Right kidney (tissue), 9 donors: ENCODE measurements around the gene ORMDL2.

ENCODE experiments used
- DNase-seq: peaks from one replicate; pipeline ENCODE4 v3.0.0-alpha.2; 2016
- long read RNA-seq, 8 donors: transcript quantifications; one replicate each; lab custom pipeline, GENCODE V29; 2026

Gene ORMDL2, protein sequence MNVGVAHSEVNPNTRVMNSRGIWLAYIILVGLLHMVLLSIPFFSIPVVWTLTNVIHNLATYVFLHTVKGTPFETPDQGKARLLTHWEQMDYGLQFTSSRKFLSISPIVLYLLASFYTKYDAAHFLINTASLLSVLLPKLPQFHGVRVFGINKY
- long read RNA-seq, donor 1, transcript ORMDL2-201 (4 exons, 2,141 nt) = major isoform, 23 of 32 reads
- long read RNA-seq, donor 1, partial matches to known transcripts = 6 of 32 reads
- long read RNA-seq, donor 1, other reads (novel, unspliced or antisense) = 0 of 32 reads
- long read RNA-seq, donor 2, transcript ORMDL2-201 (4 exons, 2,141 nt) = major isoform, 14 of 15 reads
- long read RNA-seq, donor 2, partial matches to known transcripts = 0 of 15 reads
- long read RNA-seq, donor 2, other reads (novel, unspliced or antisense) = 0 of 15 reads
- long read RNA-seq, donor 3, transcript ORMDL2-201 (4 exons, 2,141 nt) = major isoform, 8 of 8 reads
- long read RNA-seq, donor 3, partial matches to known transcripts = 0 of 8 reads
- long read RNA-seq, donor 3, other reads (novel, unspliced or antisense) = 0 of 8 reads
- long read RNA-seq, donor 4, transcript ORMDL2-201 (4 exons, 2,141 nt) = major isoform, 16 of 26 reads
- long read RNA-seq, donor 4, partial matches to known transcripts = 9 of 26 reads
- long read RNA-seq, donor 4, other reads (novel, unspliced or antisense) = 0 of 26 reads
- long read RNA-seq, donor 5, transcript ORMDL2-201 (4 exons, 2,141 nt) = major isoform, 21 of 31 reads
- long read RNA-seq, donor 5, partial matches to known transcripts = 9 of 31 reads
- long read RNA-seq, donor 5, other reads (novel, unspliced or antisense) = 0 of 31 reads
- long read RNA-seq, donor 6, transcript ORMDL2-201 (4 exons, 2,141 nt) = major isoform, 13 of 20 reads
- long read RNA-seq, donor 6, partial matches to known transcripts = 7 of 20 reads
- long read RNA-seq, donor 6, other reads (novel, unspliced or antisense) = 0 of 20 reads
- long read RNA-seq, donor 7, transcript ORMDL2-201 (4 exons, 2,141 nt) = major isoform, 18 of 28 reads
- long read RNA-seq, donor 7, partial matches to known transcripts = 10 of 28 reads
- long read RNA-seq, donor 7, other reads (novel, unspliced or antisense) = 0 of 28 reads
- long read RNA-seq, donor 8, transcript ORMDL2-201 (4 exons, 2,141 nt) = major isoform, 19 of 20 reads
- long read RNA-seq, donor 8, partial matches to known transcripts = 0 of 20 reads
- long read RNA-seq, donor 8, other reads (novel, unspliced or antisense) = 0 of 20 reads

DNA sequence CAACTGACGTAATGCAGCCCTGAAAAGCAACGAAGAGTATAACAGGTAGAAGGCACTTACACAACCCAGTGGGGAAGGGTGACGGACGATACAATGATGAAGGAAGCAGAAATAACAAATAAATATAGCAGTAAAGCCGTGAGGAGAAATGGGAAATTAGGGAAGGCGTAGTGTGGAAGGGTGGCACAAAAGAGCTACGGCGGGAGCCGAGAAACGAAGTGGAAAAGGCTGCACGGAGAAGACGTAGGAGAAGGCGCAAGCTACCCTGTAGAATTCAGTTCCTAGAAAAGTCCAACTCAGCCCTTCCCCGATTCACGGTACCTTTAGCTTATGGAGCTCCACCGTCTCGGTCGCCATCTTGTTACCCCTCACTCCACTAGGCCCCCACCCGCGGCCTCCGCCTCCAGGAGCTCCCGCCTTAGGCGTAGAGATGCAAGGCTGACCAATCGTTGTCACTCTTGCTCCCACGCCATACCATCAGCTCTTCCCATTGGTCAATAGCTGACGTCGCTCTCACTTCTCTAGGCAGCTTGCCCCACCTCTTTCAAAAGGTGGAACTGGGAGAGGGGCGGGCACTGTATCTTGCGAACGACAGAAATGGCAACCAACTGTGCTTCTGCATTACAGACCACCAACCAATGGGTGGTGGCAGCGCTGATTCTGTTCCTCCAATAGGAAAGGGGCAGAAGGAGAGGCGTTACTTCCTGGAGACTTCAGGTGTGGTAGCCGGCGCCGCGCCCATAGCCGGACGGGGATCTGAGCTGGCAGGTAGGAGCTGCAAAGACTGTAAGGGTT is at the start of gene ORMDL2, which contains the start of gene SARNP:
Gene ORMDL2 (plus strand): TSS at position 697 of the 795 bp plus-strand sequence. CDS start 959 bp downstream, outside the sequence.
Gene SARNP (minus strand): TSS at position 380 of the 795 bp plus-strand sequence. CDS start 23 bp downstream, at position 357.
- DNase-seq = peak; percentile 91

GRCh38 chr12:55771736-55772135 is 46.1 kb upstream of the ORMDL2 start:
- no peak for DNase-seq

- DNase-seq = no peak
These were observed 40.0 kb upstream of the ORMDL2 start for GRCh38 chr12:55777856-55778255.

DNA sequence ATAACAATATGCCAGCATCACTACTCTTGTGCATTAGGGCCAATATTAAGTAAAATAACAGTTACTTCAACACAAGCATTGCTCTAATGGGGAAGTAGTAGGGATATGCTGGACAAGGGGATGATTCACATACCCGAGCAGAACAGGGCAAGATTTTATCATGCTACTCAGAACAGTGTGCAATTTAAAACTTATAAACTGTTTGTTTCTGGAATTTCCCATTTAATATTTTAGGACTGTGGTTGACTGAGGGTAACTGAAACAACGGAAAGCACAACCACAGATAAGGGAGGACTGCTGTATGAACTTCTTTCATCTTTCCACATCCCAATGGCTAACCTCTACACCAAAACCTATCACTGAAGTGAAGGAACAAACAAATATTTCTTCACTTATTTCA is 37.2 kb upstream of the ORMDL2 start:
- no peak for DNase-seq

GRCh38 chr12:55788546-55788945 is 29.3 kb upstream of the ORMDL2 start:
- DNase-seq = peak; percentile 26

GRCh38 chr12:55789171-55789570 is 28.7 kb upstream of the ORMDL2 start:
- peak; percentile 6 for DNase-seq

- DNase-seq = no peak
These were observed 27.9 kb upstream of the ORMDL2 start for GRCh38 chr12:55789893-55790292.

DNA sequence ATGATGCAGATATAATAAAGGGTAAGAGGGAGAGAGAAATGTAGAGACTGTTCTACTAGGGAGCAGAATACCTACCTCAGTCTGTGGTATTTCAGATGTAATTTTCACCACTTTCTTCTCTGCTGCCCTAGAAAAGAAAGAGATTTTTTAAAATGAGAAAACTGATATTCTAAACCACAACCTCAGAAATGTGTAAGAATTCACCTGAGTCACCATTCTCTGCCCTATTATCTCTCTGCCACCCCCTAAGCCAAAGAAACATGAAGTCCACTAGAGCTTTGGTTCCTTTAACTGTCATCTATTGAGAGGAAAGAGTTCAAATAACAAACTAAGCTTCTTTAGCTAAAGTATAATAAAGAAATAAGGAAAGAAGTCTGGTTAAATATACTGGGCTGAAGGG is 21.9 kb upstream of the ORMDL2 start:
- no peak for DNase-seq

DNA sequence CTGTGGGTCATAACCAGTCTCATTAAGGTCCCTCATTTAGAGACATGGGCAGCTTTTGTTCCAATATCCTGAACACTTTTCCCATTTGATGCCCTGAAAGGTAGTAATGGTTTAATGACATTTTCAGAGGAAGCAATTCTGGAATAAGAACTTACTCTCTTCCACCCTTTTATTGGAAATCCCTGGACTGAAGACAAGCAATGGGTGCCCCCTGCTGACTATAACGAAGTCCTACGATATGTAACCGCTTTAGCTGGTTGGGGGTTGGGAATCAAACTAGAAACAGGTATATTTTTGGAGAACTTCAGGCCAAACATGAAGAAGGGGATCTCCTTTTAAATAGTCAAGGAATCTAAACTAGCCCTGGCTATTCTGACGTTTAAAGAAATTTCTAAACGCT is 20.8 kb upstream of the ORMDL2 start:
- peak; percentile 26 for DNase-seq

DNA sequence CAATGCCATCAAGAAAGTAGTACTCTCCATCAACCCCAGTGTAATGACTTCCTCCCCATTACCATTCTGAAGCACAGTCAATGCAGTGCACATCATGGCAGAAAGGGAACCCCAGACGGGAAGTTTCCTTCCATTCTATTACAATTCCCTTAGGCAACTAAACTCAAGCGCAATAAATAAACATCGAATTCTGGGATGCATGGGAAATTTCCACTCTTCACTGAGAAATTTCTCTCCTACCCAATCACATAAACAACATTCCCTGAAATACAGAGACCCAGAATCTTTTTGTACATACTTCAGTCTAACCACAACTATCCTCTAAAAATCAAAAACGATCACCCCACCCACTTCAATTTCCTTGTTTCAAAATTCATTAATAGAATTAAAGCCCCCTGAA is 20.3 kb upstream of the ORMDL2 start:
- no peak for DNase-seq

- no peak for DNase-seq
These were observed 10.9 kb upstream of the ORMDL2 start for GRCh38 chr12:55806982-55807381.

DNA sequence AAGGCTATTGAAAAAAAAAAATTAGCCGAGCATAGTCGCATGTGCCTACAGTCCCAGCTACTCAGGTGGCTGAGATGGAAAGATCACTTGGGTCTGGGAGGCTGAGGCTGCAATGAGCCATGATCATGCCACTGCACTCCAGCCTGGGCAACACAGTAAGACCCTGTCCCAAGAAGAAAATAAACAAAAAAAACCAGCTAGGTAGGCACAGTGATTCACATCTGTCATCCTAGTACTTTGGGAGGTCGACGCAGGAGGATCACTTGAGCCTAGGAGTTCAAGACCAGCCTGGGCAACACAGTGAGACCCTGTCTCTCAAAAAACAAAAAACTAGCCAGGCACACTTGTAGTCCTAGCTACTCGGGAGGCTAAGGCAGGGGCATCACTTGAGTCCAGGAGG is 8.6 kb upstream of the ORMDL2 start:
- no peak for DNase-seq

DNA sequence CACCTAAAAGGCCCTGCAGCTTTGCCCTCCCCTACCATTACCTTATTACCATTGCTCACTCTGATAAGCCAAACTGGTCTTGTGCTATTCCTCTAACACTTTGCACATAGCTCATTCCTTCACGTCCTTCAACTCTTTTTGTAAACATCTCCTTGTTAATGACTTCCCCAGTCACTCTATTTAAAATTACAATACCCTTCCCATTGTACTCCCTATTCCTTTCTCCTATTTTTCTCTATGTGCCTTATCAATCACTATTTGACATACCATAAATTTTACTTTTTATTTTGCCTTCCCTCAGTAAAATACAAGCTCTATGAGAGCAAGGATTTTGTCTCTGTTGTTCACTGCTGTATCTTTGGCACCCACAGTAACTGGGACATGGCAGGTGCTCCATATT is 5.8 kb upstream of the ORMDL2 start:
- DNase-seq = no peak

GRCh38 chr12:55814257-55814656 is 3.6 kb upstream of the ORMDL2 start:
- DNase-seq = no peak

- no peak for DNase-seq
These were observed 2.4 kb upstream of the ORMDL2 start for GRCh38 chr12:55815473-55815872.

GRCh38 chr12:55816881-55817344 is 928 bp upstream of the ORMDL2 start:
- DNase-seq = peak; percentile 64

DNA sequence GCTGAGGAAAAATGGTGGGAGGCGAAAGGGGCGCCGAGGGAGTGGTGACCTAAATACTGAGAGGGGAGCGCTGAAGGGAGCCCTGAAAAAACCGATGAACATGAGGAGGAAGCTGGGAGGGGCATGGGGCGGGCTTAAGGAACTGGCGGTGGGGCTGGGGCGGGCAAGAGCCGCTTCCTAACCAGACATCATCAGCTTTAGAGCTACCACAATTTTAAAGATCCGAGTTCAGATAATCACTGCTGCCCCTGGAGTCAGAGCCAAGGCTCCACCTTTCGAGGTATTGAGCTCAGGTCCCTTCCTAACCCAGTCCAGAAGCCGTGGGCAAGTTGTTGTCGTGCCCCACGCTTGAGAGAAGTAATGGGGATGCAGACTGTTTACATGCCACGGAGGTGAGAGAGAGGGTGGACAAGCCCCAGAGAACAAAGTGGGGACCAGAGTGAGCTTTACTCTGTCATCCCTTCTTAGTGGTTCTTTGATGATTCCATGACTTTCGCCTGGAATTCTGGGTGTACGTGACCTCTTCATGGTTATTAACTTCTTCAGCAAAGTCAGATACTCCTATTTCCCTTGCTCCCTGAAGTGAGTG is 393 bp downstream of the ORMDL2 start:
- no peak for DNase-seq

GRCh38 chr12:55818886-55819285 is 1.0 kb downstream of the ORMDL2 start:
- DNase-seq = no peak

- no peak for DNase-seq
These were observed 2.8 kb downstream of the ORMDL2 start for GRCh38 chr12:55820679-55821078.

DNA sequence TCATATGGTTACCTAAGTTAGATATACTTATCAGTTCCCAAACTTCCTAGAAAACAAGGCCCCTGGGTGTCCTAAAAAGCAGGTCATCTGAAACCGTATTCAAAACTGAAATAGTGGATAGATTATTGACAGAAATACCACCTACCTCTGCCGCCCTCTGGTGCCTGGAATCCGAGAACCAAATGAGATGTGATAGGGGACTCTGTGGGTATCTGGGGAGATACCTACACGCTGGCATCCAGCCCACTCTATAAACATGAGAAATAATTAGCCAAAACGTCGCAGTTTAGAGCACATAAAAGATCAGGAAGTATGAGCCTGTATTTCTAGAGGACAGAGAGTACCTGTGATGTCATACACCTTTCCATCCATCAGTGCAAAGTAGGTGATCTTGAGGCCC is 4.4 kb downstream of the ORMDL2 start:
- no peak for DNase-seq

GRCh38 chr12:55823419-55823818 is 5.6 kb downstream of the ORMDL2 start:
- DNase-seq = no peak
